Right renal cortex interstitium (tissue), 3 donors: ENCODE results near the gene COL26A1. TPM values are rescaled to one million over a fixed set of nuclear protein-coding genes. Genes with fewer than 3 reads are reported as not detected.

Source experiments
- DNase-seq, 3 donors: peaks; one replicate each; pipeline ENCODE4 v3.0.0-alpha.2; 2013; ENCODE audit warnings: low read depth in 3 of 3, low spot score in 2 of 3
- polyA plus RNA-seq, 3 donors: library from polyadenylated mRNA; unstranded; fragments of 120-200 nt; gene quantifications; one replicate each; pipeline ENCODE4 v1.2.1, GENCODE V29; 2013; ENCODE audit not compliant: insufficient read length in 3 of 3

The COL26A1 gene
- polyA plus RNA-seq, 3 donors: 20.8 to 22.8 (median 21.3) TPM

GRCh38 chr7:101562531-101563197 lies 200.0 kb downstream of the COL26A1 start:
- DNase-seq: no peak

- DNase-seq: no peak
Measured at GRCh38 chr7:101563198-101563901, 200.7 kb downstream of the COL26A1 start.

GRCh38 chr7:101563943-101564777 lies 201.5 kb downstream of the COL26A1 start:
- DNase-seq: no peak

- DNase-seq: no peak
Measured at GRCh38 chr7:101564778-101565211, 202.1 kb downstream of the COL26A1 start.

- DNase-seq: no peak
Measured at GRCh38 chr7:101565601-101566209, 203.0 kb downstream of the COL26A1 start.

GRCh38 chr7:101567230-101567629 lies 204.6 kb downstream of the COL26A1 start:
- no peak for DNase-seq

- DNase-seq: no peak
Measured at GRCh38 chr7:101572156-101572555, 209.5 kb downstream of the COL26A1 start.

GRCh38 chr7:101575168-101575567 lies 212.5 kb downstream of the COL26A1 start:
- DNase-seq: no peak

GRCh38 chr7:101575721-101576120 lies 213.0 kb downstream of the COL26A1 start:
- DNase-seq: no peak

- no peak for DNase-seq
Measured at GRCh38 chr7:101576998-101577397, 214.3 kb downstream of the COL26A1 start.

GRCh38 chr7:101578552-101578951 lies 215.9 kb downstream of the COL26A1 start:
- DNase-seq: no peak

GRCh38 chr7:101580596-101580995 lies 217.9 kb downstream of the COL26A1 start:
- no peak for DNase-seq

- no peak for DNase-seq
Measured at GRCh38 chr7:101581891-101582290, 219.2 kb downstream of the COL26A1 start.

- DNase-seq: no peak
Measured at GRCh38 chr7:101582971-101583370, 220.3 kb downstream of the COL26A1 start.

GRCh38 chr7:101586078-101586905 lies 223.6 kb downstream of the COL26A1 start:
- DNase-seq: peak in 1 of 3 donors; percentile 46

GRCh38 chr7:101586906-101587677 lies 224.4 kb downstream of the COL26A1 start:
- DNase-seq: no peak

GRCh38 chr7:101588131-101588935 lies 225.7 kb downstream of the COL26A1 start:
- DNase-seq: no peak

- no peak for DNase-seq
Measured at GRCh38 chr7:101589052-101589451, 226.4 kb downstream of the COL26A1 start.
